Caco-2 (cell line): Measurements from ENCODE around the gene CDADC1. TPM values are rescaled to one million over a fixed set of nuclear protein-coding genes. Genes with fewer than 3 reads are reported as not detected.

ENCODE experiments used
- BruUV-seq: library from RNA; stranded (reverse); fragments of 400-500 nt; replicated peaks from 2 replicates; lab custom pipeline; 2021; lab: Mats Ljungman, UMichigan
- CTCF ChIA-PET: fragments of 300-600 bp; sonication (Branson Sonifier 250); formaldehyde crosslinking; loops from one replicate; lab custom pipeline; 2022; ENCODE audit warnings: antibody characterized with exemption; lab: Charles Lee
- POLR2A ChIA-PET: fragments of 300-600 bp; sonication (Branson Sonifier 250); formaldehyde crosslinking; loops from one replicate; lab custom pipeline; 2022; ENCODE audit warnings: antibody characterized with exemption; lab: Charles Lee
- DNase-seq, 2 experiments: peaks; one replicate each; pipeline versions ENCODE4 v3.0.0 to v3.0.0-alpha.2; 2020 to 2022
- H3K27me3 ChIP-seq: replicated peaks from 2 replicates; pipeline ENCODE4 v1.6.0; 2011; ENCODE audit warnings: low read length; ENCODE audit not compliant: control insufficient read depth, insufficient read depth
- H3K36me3 ChIP-seq: 2 replicates; pipeline ENCODE4 v1.5.1; 2011; ENCODE audit warnings: low read length; ENCODE audit not compliant: control insufficient read depth, insufficient read depth
- H3K4me1 ChIP-seq: fragments of 250-450 bp; sonication (Bioruptor Pico); 2 replicates; pipeline ENCODE4 v1.5.1; 2020; ENCODE audit warnings: mild to moderate bottlenecking
- H3K4me3 ChIP-seq: 2 replicates; pipeline ENCODE4 v1.5.1; 2011; ENCODE audit warnings: low read depth, mild to moderate bottlenecking, control low read depth, low read length
- H3K9me3 ChIP-seq: fragments of 250-450 bp; sonication (Bioruptor Pico); 2 replicates; pipeline ENCODE4 v1.5.1; 2020; ENCODE audit warnings: mild to moderate bottlenecking, moderate library complexity
- H3K27ac Mint-ChIP-seq: one replicate; pipeline ENCODE4 v1.8.0; 2022; ENCODE audit warnings: mixed read lengths; ENCODE audit not compliant: unreplicated experiment
- H3K27me3 Mint-ChIP-seq: one replicate; pipeline ENCODE4 v1.8.0; 2022; ENCODE audit warnings: mixed read lengths; ENCODE audit not compliant: insufficient read depth, unreplicated experiment
- H3K36me3 Mint-ChIP-seq: one replicate; pipeline ENCODE4 v1.8.0; 2022; ENCODE audit warnings: mild to moderate bottlenecking, mixed read lengths; ENCODE audit not compliant: insufficient read depth, unreplicated experiment
- H3K4me1 Mint-ChIP-seq: one replicate; pipeline ENCODE4 v1.8.0; 2022; ENCODE audit warnings: low read depth, mixed read lengths; ENCODE audit not compliant: unreplicated experiment
- H3K4me3 Mint-ChIP-seq: one replicate; pipeline ENCODE4 v1.8.0; 2022; ENCODE audit warnings: mild to moderate bottlenecking, moderate library complexity, mixed read lengths; ENCODE audit not compliant: unreplicated experiment
- H3K9me3 Mint-ChIP-seq: one replicate; pipeline ENCODE4 v1.8.0; 2022; ENCODE audit warnings: mixed read lengths; ENCODE audit not compliant: unreplicated experiment
- CTCF ChIP-seq, 2 experiments: fragments of 200-600 bp in 1 of 2; IDR thresholded peaks; 1 replicate in 1 of 2; 2 replicates in 1 of 2; pipeline versions ENCODE4 v1.5.1 to v1.8.0; 2011 to 2022; ENCODE audit warnings: antibody characterized with exemption in 1 of 2, control low read depth in 1 of 2, inconsistent platforms in 1 of 2, low read depth in 1 of 2, low read length in 1 of 2, mild to moderate bottlenecking in 1 of 2, moderate library complexity in 1 of 2; ENCODE audit not compliant: insufficient read depth in 1 of 2, severe bottlenecking in 1 of 2, unreplicated experiment in 1 of 2
- intact Hi-C: fragments of 100-400 bp; cut with micrococcal nuclease; formaldehyde crosslinking; loops from one replicate; pipeline ENCODE4 v1.10.0; 2022; ENCODE audit not compliant: unreplicated experiment
- total RNA-seq: library from RNA; stranded (reverse); gene quantifications from 2 replicates; pipeline ENCODE4 v1.2.3, GENCODE V29; 2022

CDADC1 gene
- total RNA-seq, 1 experiment from 2014 or later, result 14.4 TPM

GRCh38 chr13:49254007-49254406 lies 6.3 kb downstream of the CDADC1 start:
- BruUV-seq, result no TSS peak
- POLR2A ChIA-PET, result no interaction called here
- CTCF ChIA-PET, result no interaction called here

GRCh38 chr13:49256841-49257240 lies 9.1 kb downstream of the CDADC1 start:
- Mint-ChIP-seq H3K4me3 (no peak overlapping the region), H3K36me3 (peaks cover 9% of the 10 kb centered on the region), H3K27me3 (no peaks in the 10 kb centered on the region), H3K9me3 (no peaks in the 10 kb centered on the region), H3K27ac (no peak overlapping the region), H3K4me1 (no peaks in the 10 kb centered on the region)
- Histone ChIP-seq H3K27me3 (no peaks in the 10 kb centered on the region), H3K4me1 (no peaks in the 10 kb centered on the region), H3K4me3 (no peak overlapping the region), H3K9me3 (no peaks in the 10 kb centered on the region), H3K36me3 (no peaks in the 10 kb centered on the region)
- DNase-seq, result no peak
- ChIA-PET CTCF (no interaction called here), POLR2A (no interaction called here)
- intact Hi-C loops, result no loop called here
- no peak for TF ChIP-seq CTCF (IDR thresholded peaks at IDR 0.05; ENCODE audit: insufficient read depth in 1 of 2, low read depth in 1 of 2, low read length in 1 of 2, severe bottlenecking in 1 of 2, unreplicated experiment in 1 of 2)
- no TSS peak for BruUV-seq

More at GRCh38 chr13:49254007-49254406, 6.3 kb downstream of the CDADC1 start:
- Histone ChIP-seq H3K36me3 (no peaks in the 10 kb centered on the region), H3K27me3 (no peaks in the 10 kb centered on the region), H3K4me3 (no peak overlapping the region), H3K4me1 (peaks cover 2% of the 10 kb centered on the region; the same call in 1 of the 2 replicates), H3K9me3 (no peaks in the 10 kb centered on the region)
- Mint-ChIP-seq H3K27ac (no peak overlapping the region), H3K36me3 (peaks cover 9% of the 10 kb centered on the region), H3K27me3 (no peaks in the 10 kb centered on the region), H3K4me1 (no peaks in the 10 kb centered on the region), H3K4me3 (no peak overlapping the region), H3K9me3 (no peaks in the 10 kb centered on the region)
- intact Hi-C loops, result no loop called here
- TF ChIP-seq CTCF (IDR thresholded peaks at IDR 0.05; ENCODE audit: insufficient read depth in 1 of 2, low read depth in 1 of 2, low read length in 1 of 2, severe bottlenecking in 1 of 2, unreplicated experiment in 1 of 2), result no peak
- DNase-seq, result no peak

- peaks cover 9% of the 10 kb centered on the region for H3K36me3 Mint-ChIP-seq
- H3K36me3 ChIP-seq, result no peaks in the 10 kb centered on the region
- CTCF ChIA-PET, result interaction anchor here (1.0 kb wide), 1 partner anchor 86 kb away, joined by 3 read pairs; no protein-coding TSS in a partner anchor
- no peak for TF ChIP-seq CTCF (IDR thresholded peaks at IDR 0.05; ENCODE audit: insufficient read depth in 1 of 2, low read depth in 1 of 2, low read length in 1 of 2, severe bottlenecking in 1 of 2, unreplicated experiment in 1 of 2)
- H3K27ac Mint-ChIP-seq, result no peak overlapping the region
- intact Hi-C loops, result no loop called here
- no peaks in the 10 kb centered on the region for H3K9me3 ChIP-seq
- no peaks in the 10 kb centered on the region for H3K27me3 Mint-ChIP-seq
- H3K4me1 Mint-ChIP-seq, result no peaks in the 10 kb centered on the region
- no peak for DNase-seq
- H3K9me3 Mint-ChIP-seq, result no peaks in the 10 kb centered on the region
- H3K4me3 ChIP-seq, result no peak overlapping the region
- H3K27me3 ChIP-seq, result no peaks in the 10 kb centered on the region
- no peak overlapping the region for H3K4me3 Mint-ChIP-seq
- no peaks in the 10 kb centered on the region for H3K4me1 ChIP-seq
- POLR2A ChIA-PET, result interaction anchor here (0.7 kb wide), 1 partner anchor 11 kb away, joined by 3 read pairs; the partner anchor contains the start of gene CDADC1
- BruUV-seq, result no TSS peak
Measured at GRCh38 chr13:49258089-49258796, 10.5 kb downstream of the CDADC1 start.
